Fibroblast of skin of right quadriceps (primary cell): ENCODE measurements around the gene MSMO1.
A peak's percentile ranks its signal among the peaks of the same experiment; 100 is the strongest.

Source experiments
- DNase-seq: peaks from one replicate; pipeline ENCODE4 v3.0.0-alpha.2; 2013

MSMO1 gene

GRCh38 chr4:165361810-165362209 is 34.3 kb downstream of the MSMO1 start:
- no peak for DNase-seq

- peak; percentile 25 for DNase-seq
Observed at GRCh38 chr4:165364452-165365080, 37.1 kb downstream of the MSMO1 start.

GRCh38 chr4:165367040-165367439 is 39.6 kb downstream of the MSMO1 start:
- no peak for DNase-seq

- DNase-seq, result no peak
Observed at GRCh38 chr4:165368114-165368513, 40.6 kb downstream of the MSMO1 start.

GRCh38 chr4:165368567-165368966 is 41.1 kb downstream of the MSMO1 start:
- DNase-seq, result no peak

GRCh38 chr4:165369522-165369921 is 42.1 kb downstream of the MSMO1 start:
- DNase-seq, result no peak

GRCh38 chr4:165370530-165370929 is 43.1 kb downstream of the MSMO1 start:
- no peak for DNase-seq

- no peak for DNase-seq
Observed at GRCh38 chr4:165375465-165375864, 48.0 kb downstream of the MSMO1 start.

- no peak for DNase-seq
Observed at GRCh38 chr4:165378398-165378744, 50.9 kb downstream of the MSMO1 start.

- DNase-seq, result peak; percentile 78
Observed at GRCh38 chr4:165378745-165379677, 51.5 kb downstream of the MSMO1 start, which contains the start of gene CPE. Gene CPE, plus strand, starts transcription at chr4:165379008. Its CDS starts 214 bp downstream, at chr4:165379222.

GRCh38 chr4:165379678-165380064 is 52.2 kb downstream of the MSMO1 start:
- DNase-seq, result no peak

GRCh38 chr4:165380805-165381204 is 53.3 kb downstream of the MSMO1 start:
- DNase-seq, result no peak

- DNase-seq, result no peak
Observed at GRCh38 chr4:165381821-165382373, 54.4 kb downstream of the MSMO1 start.

- DNase-seq, result no peak
Observed at GRCh38 chr4:165382640-165383039, 55.2 kb downstream of the MSMO1 start.

- peak; percentile 47 for DNase-seq
Observed at GRCh38 chr4:165383591-165384073, 56.2 kb downstream of the MSMO1 start.

- no peak for DNase-seq
Observed at GRCh38 chr4:165384186-165384585, 56.7 kb downstream of the MSMO1 start.

GRCh38 chr4:165384598-165384997 is 57.1 kb downstream of the MSMO1 start:
- peak; percentile 85 for DNase-seq

GRCh38 chr4:165385126-165385525 is 57.7 kb downstream of the MSMO1 start:
- DNase-seq, result no peak

- no peak for DNase-seq
Observed at GRCh38 chr4:165386328-165386727, 58.9 kb downstream of the MSMO1 start.

GRCh38 chr4:165388756-165389155 is 61.3 kb downstream of the MSMO1 start:
- no peak for DNase-seq
